ENCODE measurements around the gene ARHGAP33.

The ARHGAP33 gene

GRCh38 chr19:35731353-35731752 is 44.0 kb upstream of the ARHGAP33 start:
- TF ChIP-seq CTCF (IDR thresholded peaks at IDR 0.05; ENCODE audit: borderline replicate concordance, control extremely low read depth, extremely low read depth, insufficient read depth, missing control alignments), result no peak
- no peak for DNase-seq (ENCODE audit: low spot score)
- in situ Hi-C loops (cut with MboI; ENCODE audit: low sequenced_read_pairs, unreplicated experiment), result no loop called here

- DNase-seq (ENCODE audit: low spot score), result no peak
- in situ Hi-C loops (cut with MboI; ENCODE audit: low sequenced_read_pairs, unreplicated experiment), result no loop called here
- TF ChIP-seq CTCF (IDR thresholded peaks at IDR 0.05; ENCODE audit: borderline replicate concordance, control extremely low read depth, extremely low read depth, insufficient read depth, missing control alignments), result no peak
Observed at GRCh38 chr19:35731779-35732405, 43.5 kb upstream of the ARHGAP33 start.

- no peak for DNase-seq (ENCODE audit: low spot score)
- in situ Hi-C loops (cut with MboI; ENCODE audit: low sequenced_read_pairs, unreplicated experiment), result no loop called here
- no peak for TF ChIP-seq CTCF (IDR thresholded peaks at IDR 0.05; ENCODE audit: borderline replicate concordance, control extremely low read depth, extremely low read depth, insufficient read depth, missing control alignments)
Observed at GRCh38 chr19:35732540-35733179, 42.7 kb upstream of the ARHGAP33 start.

- in situ Hi-C loops (cut with MboI; ENCODE audit: low sequenced_read_pairs, unreplicated experiment), result no loop called here
- no peak for TF ChIP-seq CTCF (IDR thresholded peaks at IDR 0.05; ENCODE audit: borderline replicate concordance, control extremely low read depth, extremely low read depth, insufficient read depth, missing control alignments)
- DNase-seq (ENCODE audit: low spot score), result no peak
Observed at GRCh38 chr19:35733180-35734125, 41.9 kb upstream of the ARHGAP33 start.

- no peak for TF ChIP-seq CTCF (IDR thresholded peaks at IDR 0.05; ENCODE audit: borderline replicate concordance, control extremely low read depth, extremely low read depth, insufficient read depth, missing control alignments)
- no peak for DNase-seq (ENCODE audit: low spot score)
- in situ Hi-C loops (cut with MboI; ENCODE audit: low sequenced_read_pairs, unreplicated experiment), result no loop called here
Observed at GRCh38 chr19:35734273-35734672, 41.1 kb upstream of the ARHGAP33 start.

GRCh38 chr19:35734889-35735288 is 40.5 kb upstream of the ARHGAP33 start:
- in situ Hi-C loops (cut with MboI; ENCODE audit: low sequenced_read_pairs, unreplicated experiment), result no loop called here
- DNase-seq (ENCODE audit: low spot score), result no peak
- no peak for TF ChIP-seq CTCF (IDR thresholded peaks at IDR 0.05; ENCODE audit: borderline replicate concordance, control extremely low read depth, extremely low read depth, insufficient read depth, missing control alignments)

All from GM13976 (cell line).